Gastroesophageal sphincter (tissue), 3 donors: ENCODE data around the gene MYO18B.

Experiments used
- EP300 ChIP-seq: sonication (generic); formaldehyde crosslinking; IDR thresholded peaks from one replicate; pipeline ENCODE4 v1.6.1; 2017; ENCODE audit warnings: antibody characterized with exemption, mild to moderate bottlenecking
- POLR2A ChIP-seq, 2 donors: fragments of 450-650 bp; IDR thresholded peaks; one replicate each; pipeline ENCODE4 v1.6.1; 2017; ENCODE audit warnings: antibody characterized with exemption in 2 of 2, mild to moderate bottlenecking in 2 of 2, moderate library complexity in 1 of 2
- POLR2AphosphoS5 ChIP-seq: sonication (generic); formaldehyde crosslinking; IDR thresholded peaks from one replicate; pipeline ENCODE4 v1.6.1; 2017; ENCODE audit warnings: antibody characterized with exemption
- TF ChIP-seq, protein P1 (sequence below), 4 experiments: fragments of 200-600 bp in 2 of 4; fragments of 450-650 bp in 2 of 4; sonication (generic) in 1 of 4; IDR thresholded peaks; one replicate each; pipeline ENCODE4 v1.5.1; 2017 to 2019; ENCODE audit warnings: antibody characterized with exemption in 4 of 4, mild to moderate bottlenecking in 2 of 4, moderate library complexity in 2 of 4

DNA sequence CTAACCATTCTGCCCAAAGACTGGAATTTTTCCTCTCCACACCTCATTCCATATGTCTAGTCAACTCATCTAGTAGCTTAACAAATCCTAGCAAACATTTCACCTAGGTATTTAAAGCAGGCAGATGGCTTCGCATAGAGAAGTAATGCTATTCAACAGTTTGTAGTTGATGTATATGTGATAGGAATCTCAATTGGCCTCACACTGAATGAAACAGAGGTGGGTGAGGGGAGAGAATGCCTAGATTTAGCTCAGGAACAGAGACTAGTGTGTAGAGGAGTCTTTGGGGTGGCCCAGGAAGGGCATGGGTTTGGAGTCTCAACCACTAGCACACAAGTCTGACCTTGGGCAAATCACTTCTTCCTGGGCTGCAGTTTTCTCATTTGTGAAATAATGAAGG is 196.2 kb downstream of the MYO18B start:
- TF ChIP-seq, protein P1, sequence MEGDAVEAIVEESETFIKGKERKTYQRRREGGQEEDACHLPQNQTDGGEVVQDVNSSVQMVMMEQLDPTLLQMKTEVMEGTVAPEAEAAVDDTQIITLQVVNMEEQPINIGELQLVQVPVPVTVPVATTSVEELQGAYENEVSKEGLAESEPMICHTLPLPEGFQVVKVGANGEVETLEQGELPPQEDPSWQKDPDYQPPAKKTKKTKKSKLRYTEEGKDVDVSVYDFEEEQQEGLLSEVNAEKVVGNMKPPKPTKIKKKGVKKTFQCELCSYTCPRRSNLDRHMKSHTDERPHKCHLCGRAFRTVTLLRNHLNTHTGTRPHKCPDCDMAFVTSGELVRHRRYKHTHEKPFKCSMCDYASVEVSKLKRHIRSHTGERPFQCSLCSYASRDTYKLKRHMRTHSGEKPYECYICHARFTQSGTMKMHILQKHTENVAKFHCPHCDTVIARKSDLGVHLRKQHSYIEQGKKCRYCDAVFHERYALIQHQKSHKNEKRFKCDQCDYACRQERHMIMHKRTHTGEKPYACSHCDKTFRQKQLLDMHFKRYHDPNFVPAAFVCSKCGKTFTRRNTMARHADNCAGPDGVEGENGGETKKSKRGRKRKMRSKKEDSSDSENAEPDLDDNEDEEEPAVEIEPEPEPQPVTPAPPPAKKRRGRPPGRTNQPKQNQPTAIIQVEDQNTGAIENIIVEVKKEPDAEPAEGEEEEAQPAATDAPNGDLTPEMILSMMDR (IDR thresholded peaks at IDR 0.05), result no peak
- TF ChIP-seq EP300 (no peak), POLR2AphosphoS5 (no peak), POLR2A (IDR thresholded peaks at IDR 0.05) (no peak)
